Psoas muscle (tissue), 8 donors: ENCODE measurements around the gene UNC5C. TPM values are rescaled to one million over a fixed set of nuclear protein-coding genes. Genes with fewer than 3 reads are reported as not detected.

Experiments used
- ATAC-seq, 4 donors: fragments of 200-7000 bp; cut with Tn5 transposase; one replicate each; pipeline ENCODE4 v1.9.1; 2020; ENCODE audit warnings: moderate library complexity in 3 of 4, mild to moderate bottlenecking in 2 of 4
- DNase-seq, 2 donors: peaks; one replicate each; pipeline ENCODE4 v3.0.0-alpha.2; 2020
- H3K27ac ChIP-seq: fragments of 200-600 bp; one replicate; pipeline ENCODE4 v1.8.0; 2022
- H3K27me3 ChIP-seq, 3 donors: fragments of 200-600 bp in 1 of 3; one replicate each; pipeline versions ENCODE4 v1.6.1 to v1.8.0; 2013 to 2022; ENCODE audit warnings: low read length in 2 of 3, mild to moderate bottlenecking in 2 of 3, moderate library complexity in 1 of 3; ENCODE audit not compliant: insufficient read depth in 3 of 3
- H3K36me3 ChIP-seq, 2 donors: fragments of 200-600 bp in 1 of 2; one replicate each; pipeline versions ENCODE4 v1.6.1 to v1.8.0; 2013 to 2022; ENCODE audit warnings: low read depth in 1 of 2, mild to moderate bottlenecking in 1 of 2, moderate library complexity in 1 of 2; ENCODE audit not compliant: insufficient read depth in 1 of 2
- H3K4me1 ChIP-seq: fragments of 200-600 bp; one replicate; pipeline ENCODE4 v1.8.0; 2022
- H3K4me3 ChIP-seq: fragments of 200-600 bp; one replicate; pipeline ENCODE4 v1.8.0; 2022; ENCODE audit warnings: mild to moderate bottlenecking
- H3K9me3 ChIP-seq: fragments of 200-600 bp; one replicate; pipeline ENCODE4 v1.8.0; 2022
- WGBS, 3 donors: extraction: QIAGEN DNeasy Blood & Tissue Kit; methylation state at CpG; one replicate each; pipeline versions ENCODE4 v1.1.6 to v1.1.7; 2013; 5-methylcytosine and 5-hydroxymethylcytosine counted together
- intact Hi-C, 2 donors: fragments of 100-400 bp; cut with DNase I; formaldehyde crosslinking; loops; one replicate each; pipeline versions ENCODE4 v1.11.0 to v1.14.2; 2022
- polyA plus RNA-seq, 3 donors: library from polyadenylated mRNA; stranded (reverse); fragments of 200-250 nt; gene quantifications; one replicate each; pipeline ENCODE4 v1.2.3, GENCODE V29; 2013
- total RNA-seq, 4 donors: library from RNA; stranded (reverse); fragmentation: NEBNext Ultra II Directional in 2 of 4; extraction: Animal tissue kit (Norgen Biotek cat#: 25700) in 2 of 4; gene quantifications; one replicate each; pipeline versions ENCODE4 v1.2.1 to v1.2.4, GENCODE V29; 2021 to 2023
- TF ChIP-seq, protein P1 (sequence below): fragments of 200-600 bp; IDR thresholded peaks from one replicate; pipeline ENCODE4 v1.8.0; 2022; ENCODE audit warnings: antibody characterized with exemption
- donor health status: healthy with polysubstance abuse.
- donor health status: DM: no; HTN: no; CAD: no; lungs with moderate emphysema.
- donor health status: Bipolar disorder and iron deficiency.
- donor health status: healthy.
- donor health status: DM: yes; HTN: yes; CAD: no.
- donor health status: DM: no; HTN: no; CAD: no.
- donor health status: DM: no; HTN: no; CAD: no.
- donor health status: DM: yes; HTN: yes; CAD: no.

The UNC5C gene
- total and polyA plus RNA-seq, 7 donors = 0.04 to 1.1 (median 0.19) TPM

DNA sequence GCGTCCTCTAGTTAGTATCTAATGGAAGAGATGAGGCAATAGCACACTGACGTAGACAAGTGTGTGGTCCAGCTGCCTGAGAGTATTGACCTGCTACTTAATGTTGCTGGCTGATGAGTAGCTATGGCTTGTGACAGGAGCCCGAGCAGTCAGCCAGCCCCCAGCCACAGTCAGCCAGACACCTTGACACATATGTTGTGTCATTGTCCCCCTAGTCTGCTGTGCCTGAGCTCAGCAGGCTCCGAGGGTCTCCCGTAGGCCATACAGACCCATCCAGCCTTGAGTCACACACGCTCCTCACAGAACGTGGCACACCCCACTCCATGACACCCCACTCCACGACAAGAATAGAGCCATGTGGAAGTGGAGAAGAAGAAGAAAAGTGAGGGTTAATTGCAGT is 362.1 kb downstream of the UNC5C start:
- intact Hi-C loops = no loop called here
- Histone ChIP-seq H3K4me3 (no peak overlapping the region), H3K9me3 (no peaks in the 10 kb centered on the region), H3K27ac (no peak overlapping the region), H3K36me3 (no peaks in the 10 kb centered on the region), H3K4me1 (no peaks in the 10 kb centered on the region), H3K27me3 (peaks cover 0 to 3% (median 0%) of the 10 kb centered on the region in 3 donors)
- 88 to 94% (median 90%) methylated on average over 8 of the region's 8 CpGs for WGBS, 3 donors
- ATAC-seq (no peak), DNase-seq (no peak)
- TF ChIP-seq, protein P1, sequence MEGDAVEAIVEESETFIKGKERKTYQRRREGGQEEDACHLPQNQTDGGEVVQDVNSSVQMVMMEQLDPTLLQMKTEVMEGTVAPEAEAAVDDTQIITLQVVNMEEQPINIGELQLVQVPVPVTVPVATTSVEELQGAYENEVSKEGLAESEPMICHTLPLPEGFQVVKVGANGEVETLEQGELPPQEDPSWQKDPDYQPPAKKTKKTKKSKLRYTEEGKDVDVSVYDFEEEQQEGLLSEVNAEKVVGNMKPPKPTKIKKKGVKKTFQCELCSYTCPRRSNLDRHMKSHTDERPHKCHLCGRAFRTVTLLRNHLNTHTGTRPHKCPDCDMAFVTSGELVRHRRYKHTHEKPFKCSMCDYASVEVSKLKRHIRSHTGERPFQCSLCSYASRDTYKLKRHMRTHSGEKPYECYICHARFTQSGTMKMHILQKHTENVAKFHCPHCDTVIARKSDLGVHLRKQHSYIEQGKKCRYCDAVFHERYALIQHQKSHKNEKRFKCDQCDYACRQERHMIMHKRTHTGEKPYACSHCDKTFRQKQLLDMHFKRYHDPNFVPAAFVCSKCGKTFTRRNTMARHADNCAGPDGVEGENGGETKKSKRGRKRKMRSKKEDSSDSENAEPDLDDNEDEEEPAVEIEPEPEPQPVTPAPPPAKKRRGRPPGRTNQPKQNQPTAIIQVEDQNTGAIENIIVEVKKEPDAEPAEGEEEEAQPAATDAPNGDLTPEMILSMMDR = no peak

GRCh38 chr4:95183656-95184408 is 364.9 kb downstream of the UNC5C start:
- no peak overlapping the region for H3K4me3 ChIP-seq
- no peaks in the 10 kb centered on the region for H3K4me1 ChIP-seq
- ATAC-seq (no peak), DNase-seq (no peak)
- TF ChIP-seq, protein P1 = no peak
- H3K36me3 ChIP-seq = no peaks in the 10 kb centered on the region
- no peaks in the 10 kb centered on the region for H3K9me3 ChIP-seq
- no peaks in the 10 kb centered on the region for H3K27me3 ChIP-seq
- WGBS, 3 donors = 81 to 90% (median 84%) methylated on average over 5 of the region's 5 CpGs
- H3K27ac ChIP-seq = no peak overlapping the region
- intact Hi-C loops = no loop called here

GRCh38 chr4:95181996-95182306 is 366.8 kb downstream of the UNC5C start:
- 45 to 49% (median 47%) methylated on average over 2 of the region's 2 CpGs for WGBS, 3 donors
- H3K36me3 ChIP-seq = no peaks in the 10 kb centered on the region
- H3K4me3 ChIP-seq = no peak overlapping the region
- TF ChIP-seq, protein P1 = no peak
- no peaks in the 10 kb centered on the region for H3K27me3 ChIP-seq
- H3K4me1 ChIP-seq = no peaks in the 10 kb centered on the region
- no peak overlapping the region for H3K27ac ChIP-seq
- DNase-seq = no peak
- H3K9me3 ChIP-seq = no peaks in the 10 kb centered on the region
- intact Hi-C loops = no loop called here
- no peak for ATAC-seq

DNA sequence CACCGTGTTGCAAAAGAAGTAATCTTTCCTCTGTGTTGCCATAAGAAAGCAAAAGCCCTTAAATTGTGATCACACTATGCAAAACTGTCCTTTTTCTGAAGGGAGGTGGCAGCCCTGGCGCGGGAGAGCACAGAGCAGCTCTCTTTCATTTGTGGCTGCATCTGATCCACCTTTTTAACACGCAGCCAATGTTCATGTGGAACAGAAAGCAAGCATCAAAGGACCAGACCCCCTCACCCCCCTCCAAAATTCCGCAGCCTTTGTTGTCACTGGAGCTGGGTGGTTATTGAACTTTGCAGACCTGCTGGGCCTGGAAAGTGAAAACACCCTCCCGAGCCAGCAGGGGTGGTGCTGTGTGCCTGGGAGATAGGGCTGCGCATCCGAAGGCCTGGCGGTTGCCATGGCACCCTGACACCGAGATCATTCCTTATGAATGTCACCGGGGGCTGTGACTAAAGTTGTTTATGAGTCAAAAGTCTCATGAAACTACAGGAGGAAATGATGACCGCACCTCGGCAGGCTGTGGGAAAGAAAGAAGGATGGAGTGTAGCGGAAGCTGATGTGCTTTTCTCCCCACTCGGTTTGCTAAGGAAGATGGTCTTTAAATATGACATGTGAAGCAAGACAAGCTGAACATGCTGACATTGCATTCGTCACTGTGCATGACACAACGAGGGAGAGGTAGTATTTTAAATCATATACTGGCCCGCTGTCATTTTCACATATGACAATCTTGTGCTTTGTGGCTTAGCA is 367.4 kb downstream of the UNC5C start:
- H3K4me3 ChIP-seq = no peak overlapping the region
- no peak overlapping the region for H3K27ac ChIP-seq
- intact Hi-C loops = no loop called here
- no peaks in the 10 kb centered on the region for H3K36me3 ChIP-seq
- no peaks in the 10 kb centered on the region for H3K9me3 ChIP-seq
- TF ChIP-seq, protein P1 = no peak
- WGBS, 3 donors = 59 to 66% (median 64%) methylated on average over 18 of the region's 18 CpGs
- no peaks in the 10 kb centered on the region for H3K27me3 ChIP-seq
- H3K4me1 ChIP-seq = no peaks in the 10 kb centered on the region
- no peak for DNase-seq
- no peak for ATAC-seq
